ENCODE data around the gene HYAL2.

Gene HYAL2

GRCh38 chr3:50323614-50324199 is 1.2 kb upstream of the HYAL2 start:
- TF ChIP-seq, protein P1, sequence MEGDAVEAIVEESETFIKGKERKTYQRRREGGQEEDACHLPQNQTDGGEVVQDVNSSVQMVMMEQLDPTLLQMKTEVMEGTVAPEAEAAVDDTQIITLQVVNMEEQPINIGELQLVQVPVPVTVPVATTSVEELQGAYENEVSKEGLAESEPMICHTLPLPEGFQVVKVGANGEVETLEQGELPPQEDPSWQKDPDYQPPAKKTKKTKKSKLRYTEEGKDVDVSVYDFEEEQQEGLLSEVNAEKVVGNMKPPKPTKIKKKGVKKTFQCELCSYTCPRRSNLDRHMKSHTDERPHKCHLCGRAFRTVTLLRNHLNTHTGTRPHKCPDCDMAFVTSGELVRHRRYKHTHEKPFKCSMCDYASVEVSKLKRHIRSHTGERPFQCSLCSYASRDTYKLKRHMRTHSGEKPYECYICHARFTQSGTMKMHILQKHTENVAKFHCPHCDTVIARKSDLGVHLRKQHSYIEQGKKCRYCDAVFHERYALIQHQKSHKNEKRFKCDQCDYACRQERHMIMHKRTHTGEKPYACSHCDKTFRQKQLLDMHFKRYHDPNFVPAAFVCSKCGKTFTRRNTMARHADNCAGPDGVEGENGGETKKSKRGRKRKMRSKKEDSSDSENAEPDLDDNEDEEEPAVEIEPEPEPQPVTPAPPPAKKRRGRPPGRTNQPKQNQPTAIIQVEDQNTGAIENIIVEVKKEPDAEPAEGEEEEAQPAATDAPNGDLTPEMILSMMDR (IDR thresholded peaks at IDR 0.05; ENCODE audit: borderline replicate concordance, insufficient read depth, low read depth, low read length) = no peak
- no peak overlapping the region for H3K4me3 ChIP-seq (ENCODE audit: low read depth, low read length)

DNA sequence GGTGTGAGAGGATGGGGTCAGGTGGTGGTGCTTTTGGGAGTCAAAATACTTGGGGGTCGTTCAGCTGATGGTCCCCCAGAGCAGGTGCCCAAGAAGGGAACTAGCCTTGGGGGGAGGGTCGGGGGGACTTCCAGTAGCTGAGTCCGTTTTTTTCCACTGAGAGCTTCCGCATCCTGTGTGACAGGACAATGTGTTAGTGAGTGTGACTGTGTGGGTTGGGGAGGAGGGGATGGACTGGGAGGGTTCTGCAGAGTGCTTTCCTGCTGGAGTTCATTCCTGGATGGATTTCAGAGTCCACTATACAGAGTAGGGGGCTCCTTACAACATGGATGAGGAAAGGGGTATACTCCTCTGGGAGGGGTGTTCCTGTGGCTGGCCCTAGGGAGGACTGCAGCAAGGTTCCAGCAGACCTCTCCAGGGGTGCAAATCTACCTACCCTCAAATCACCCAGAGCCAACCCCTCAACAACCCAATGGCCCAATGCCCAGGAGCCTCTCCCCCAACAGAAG is 601 bp upstream of the HYAL2 start:
- TF ChIP-seq, protein P1 (IDR thresholded peaks at IDR 0.05; ENCODE audit: borderline replicate concordance, insufficient read depth, low read depth, low read length) = no peak
- no peak overlapping the region for H3K4me3 ChIP-seq (ENCODE audit: low read depth, low read length)

DNA sequence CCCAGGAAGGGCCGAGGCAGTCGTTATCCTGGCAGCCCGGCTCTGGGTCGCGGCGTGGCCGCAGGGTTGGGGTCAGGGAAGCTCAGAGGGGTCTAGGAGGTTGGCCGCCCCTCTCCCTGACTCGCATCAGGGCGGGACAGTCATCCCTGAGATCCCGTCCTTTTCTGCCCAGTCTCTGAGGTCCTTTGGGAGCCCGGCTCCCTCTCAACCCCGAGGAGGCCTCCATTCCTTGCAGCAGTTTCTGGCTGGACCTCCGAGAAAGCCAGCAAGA is 495 bp downstream of the HYAL2 start:
- peak overlapping the region; percentile 87 for H3K4me3 ChIP-seq (ENCODE audit: low read depth, low read length)

GRCh38 chr3:50321336-50322114 is 1.0 kb downstream of the HYAL2 start:
- TF ChIP-seq, protein P1 (IDR thresholded peaks at IDR 0.05; ENCODE audit: borderline replicate concordance, insufficient read depth, low read depth, low read length) = peak; percentile 63
- peak overlapping the region; percentile 87 for H3K4me3 ChIP-seq (ENCODE audit: low read depth, low read length)

More for the DNA sequence above, 495 bp downstream of the HYAL2 start:
- TF ChIP-seq, protein P1 (IDR thresholded peaks at IDR 0.05; ENCODE audit: borderline replicate concordance, insufficient read depth, low read depth, low read length) = no peak

DNA sequence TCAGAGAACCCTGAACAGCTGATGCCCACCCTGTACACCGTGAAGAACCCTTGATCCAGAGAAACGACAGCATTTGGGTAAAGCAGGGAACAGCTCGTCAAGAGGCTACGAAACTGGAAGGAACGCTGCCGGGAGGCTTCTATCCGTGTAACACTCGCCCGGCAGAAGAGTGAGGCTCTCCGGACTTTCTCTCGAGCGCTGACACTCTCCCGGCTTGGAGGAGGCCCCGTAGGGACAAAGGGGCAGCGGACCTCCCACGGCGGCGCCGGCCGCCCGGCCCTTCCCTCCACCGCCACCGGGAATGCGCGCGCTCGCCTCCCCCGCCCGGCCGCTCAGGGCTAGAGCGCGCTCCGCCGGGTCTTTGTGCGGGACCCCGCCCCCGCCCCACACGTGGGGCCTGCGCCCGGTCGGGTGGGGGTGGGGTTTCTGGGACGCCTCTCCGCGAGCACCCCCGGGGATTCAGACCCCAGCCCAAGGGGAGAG is 1.7 kb downstream of the HYAL2 start:
- peak overlapping the region; percentile 87 for H3K4me3 ChIP-seq (ENCODE audit: low read depth, low read length)
- TF ChIP-seq, protein P1 (IDR thresholded peaks at IDR 0.05; ENCODE audit: borderline replicate concordance, insufficient read depth, low read depth, low read length) = no peak

DNA sequence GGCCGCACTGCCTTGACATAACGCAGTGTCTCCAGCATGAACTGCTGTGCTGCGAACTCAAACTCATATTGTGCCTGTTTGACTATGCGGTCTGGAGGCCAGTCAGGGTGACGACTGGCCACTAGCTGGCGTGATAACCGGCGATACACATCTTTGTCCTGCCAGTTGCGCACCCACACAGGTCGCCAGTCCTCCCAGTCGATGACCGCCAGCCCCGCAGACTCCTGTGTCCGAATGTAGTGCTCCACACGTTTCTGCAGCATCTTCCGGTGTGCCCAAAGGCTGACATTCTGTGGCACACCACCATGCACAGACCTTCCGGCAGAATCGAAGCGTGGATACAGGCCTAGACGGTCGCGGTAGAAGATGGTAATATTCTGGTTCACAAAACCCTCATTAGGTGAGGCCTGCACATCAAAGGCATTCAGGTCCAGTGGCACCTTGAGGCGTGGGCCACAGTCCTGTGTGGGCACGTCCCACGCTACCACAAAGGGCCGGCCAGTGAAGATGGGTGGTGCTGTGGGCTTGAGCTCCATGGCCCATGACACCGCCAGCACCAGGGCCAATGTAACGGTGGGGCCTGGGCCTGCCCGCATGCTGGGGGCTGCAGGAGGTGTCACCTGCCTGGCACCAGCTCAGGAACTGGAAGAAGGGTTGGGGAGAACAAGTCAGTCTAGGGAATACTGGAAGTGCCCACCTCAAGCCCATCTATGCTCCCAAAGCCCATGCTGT is 2.5 kb downstream of the HYAL2 start:
- TF ChIP-seq, protein P1 (IDR thresholded peaks at IDR 0.05; ENCODE audit: borderline replicate concordance, insufficient read depth, low read depth, low read length) = no peak
- peak overlapping the region; percentile 87 for H3K4me3 ChIP-seq (ENCODE audit: low read depth, low read length)

All from GM12875 (cell line).